Activated CD8-positive, alpha-beta memory T cell treated with anti-CD3 and anti-CD28 coated beads for 1 hour (primary cell): ENCODE results near the gene COL13A1.

Source experiments
- DNase-seq, 2 donors: peaks; one replicate each; pipeline ENCODE4 v3.0.0-alpha.2; 2020; ENCODE audit warnings: low read depth in 1 of 2; ENCODE audit errors: extremely low read depth in 1 of 2

The COL13A1 gene

DNA sequence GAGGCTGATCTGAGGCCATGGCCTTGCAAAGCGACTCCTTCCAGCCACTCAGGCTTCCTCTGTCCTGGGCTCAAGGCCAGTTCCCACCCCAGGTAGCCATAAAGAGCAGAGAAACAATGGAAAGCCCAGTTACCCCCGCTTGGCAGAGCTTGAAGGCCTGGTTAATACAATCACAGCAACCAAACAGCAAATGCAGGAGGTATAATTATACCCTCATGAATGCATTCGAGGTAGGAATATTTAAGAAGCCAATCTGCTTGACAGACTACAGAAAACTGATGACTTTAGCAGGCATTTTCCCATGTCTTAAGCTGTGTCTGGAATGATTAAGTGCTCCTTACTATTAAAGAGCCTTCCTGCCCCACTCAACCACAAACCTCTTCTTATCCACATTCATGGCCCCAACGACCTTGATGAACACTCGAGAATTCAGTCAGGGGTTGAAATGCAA is 136.9 kb downstream of the COL13A1 start:
- DNase-seq, result no peak

DNA sequence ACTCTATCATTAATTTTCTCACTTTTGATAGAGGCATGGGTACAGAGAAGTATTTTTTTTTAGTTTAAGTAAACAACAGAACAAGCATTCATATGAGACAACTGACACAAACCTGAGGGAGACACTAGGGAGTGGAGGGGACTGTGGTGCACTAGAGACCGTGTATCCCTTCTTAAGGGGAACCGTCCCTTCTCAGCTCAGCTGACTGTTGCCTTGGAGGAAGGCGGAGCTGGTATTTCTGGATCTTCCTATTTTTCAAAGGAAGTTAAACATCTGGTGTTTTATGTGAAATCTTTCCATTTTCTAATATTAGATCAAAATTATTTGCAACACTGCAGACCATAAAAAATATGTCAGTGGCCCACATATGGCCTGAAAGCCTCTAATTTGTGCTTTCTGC is 137.4 kb downstream of the COL13A1 start:
- no peak for DNase-seq

DNA sequence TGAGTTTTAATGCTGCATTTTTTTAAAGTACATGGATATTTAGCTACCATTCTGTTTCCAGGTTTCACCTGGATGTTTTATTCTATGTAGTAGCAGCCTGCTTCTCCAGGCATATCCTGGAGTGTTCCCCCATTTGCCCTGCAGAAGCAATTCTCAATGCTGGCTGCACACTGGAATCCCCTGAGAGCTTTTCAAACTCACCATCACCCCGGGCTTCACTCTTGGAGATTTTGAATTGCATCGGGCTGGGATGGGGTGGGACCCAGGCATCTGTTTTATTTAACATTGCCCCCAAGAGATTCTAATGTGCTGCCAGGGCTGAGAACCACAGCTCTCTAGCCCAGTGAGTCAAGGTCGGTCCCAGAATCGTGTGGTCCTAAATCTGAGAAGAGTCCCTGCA is 137.8 kb downstream of the COL13A1 start:
- no peak for DNase-seq

- DNase-seq, result no peak
These were observed 140.0 kb downstream of the COL13A1 start for GRCh38 chr10:69941730-69942129.

GRCh38 chr10:69943292-69943820 is 141.7 kb downstream of the COL13A1 start:
- no peak for DNase-seq

DNA sequence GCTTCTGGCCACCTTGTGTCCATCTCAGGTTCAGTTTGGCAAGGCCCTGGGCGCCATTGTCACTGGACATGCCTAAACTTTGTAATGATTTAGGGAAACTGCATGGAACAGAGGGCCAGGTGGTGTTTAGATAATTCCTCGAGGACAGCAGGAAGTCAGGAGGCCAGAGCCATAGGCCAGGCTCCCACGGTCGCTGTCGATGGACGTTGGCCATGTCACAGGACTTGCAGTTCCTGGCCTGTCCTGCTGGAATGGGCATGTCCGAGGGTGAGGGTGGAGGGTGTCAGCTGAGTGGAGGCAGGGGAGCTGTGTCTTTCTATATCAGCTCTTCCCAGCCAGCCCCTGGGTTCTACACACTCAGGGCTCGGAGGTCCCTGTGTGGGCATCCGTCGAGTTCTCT is 143.1 kb downstream of the COL13A1 start:
- no peak for DNase-seq

DNA sequence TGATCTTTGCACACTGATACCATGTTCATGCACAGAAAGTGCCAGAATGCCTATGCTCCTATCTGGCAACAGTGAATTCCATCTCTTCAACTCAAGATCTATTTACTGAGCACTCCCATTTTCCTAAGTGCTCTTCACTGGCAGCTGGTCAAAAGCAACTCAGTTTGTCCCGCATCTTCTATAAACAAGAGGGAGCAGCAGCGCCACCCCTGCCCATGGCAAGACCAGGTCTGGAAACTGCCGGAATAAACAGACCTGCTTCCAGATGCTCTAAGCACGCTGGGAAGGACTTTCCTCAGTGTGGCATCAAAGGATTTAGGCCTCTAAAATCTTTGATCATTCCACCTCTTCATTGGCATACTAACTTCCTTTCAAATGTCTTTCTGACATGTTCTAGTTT is 146.6 kb downstream of the COL13A1 start:
- no peak for DNase-seq

DNA sequence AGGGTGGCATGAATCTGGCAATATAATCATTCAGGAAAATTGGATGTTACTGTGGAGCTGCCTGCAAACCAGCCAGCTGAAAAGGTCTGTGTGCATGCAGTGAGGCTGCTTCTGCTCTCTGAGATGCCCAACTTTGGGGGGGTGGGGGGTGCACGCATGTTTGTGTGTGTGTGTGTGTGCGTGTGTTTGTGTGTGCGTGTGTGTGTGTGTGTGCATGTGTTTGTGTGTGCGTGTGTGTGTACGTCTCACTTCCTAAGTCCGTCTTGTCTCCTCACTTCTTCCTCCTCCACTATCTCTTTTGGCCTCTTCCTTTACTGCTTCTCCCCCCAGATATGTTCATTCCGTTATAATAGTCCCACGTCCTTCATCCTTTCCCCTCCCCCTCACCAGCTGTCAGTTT is 148.1 kb downstream of the COL13A1 start:
- DNase-seq, result no peak

DNA sequence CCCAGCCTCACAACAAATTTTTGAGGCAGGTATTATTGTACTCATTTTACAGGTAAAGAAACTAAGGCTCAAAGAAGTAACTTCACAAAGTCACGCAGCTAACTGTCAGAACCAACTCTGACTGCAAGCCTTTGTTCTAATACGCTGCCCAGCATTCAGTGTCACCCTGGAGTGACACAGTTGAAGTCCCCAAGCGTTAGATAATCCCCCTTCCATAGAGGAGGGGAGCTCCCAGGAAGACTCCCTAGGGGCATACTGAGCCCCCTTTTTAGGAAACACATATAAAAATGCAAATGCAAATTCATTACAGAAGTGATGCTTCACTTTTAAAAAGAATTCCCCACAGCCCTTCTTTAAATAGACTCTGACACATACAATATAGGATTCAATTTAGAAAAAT is 150.0 kb downstream of the COL13A1 start:
- DNase-seq, result no peak

- DNase-seq, result no peak
These were observed 150.5 kb downstream of the COL13A1 start for GRCh38 chr10:69952069-69952800.

DNA sequence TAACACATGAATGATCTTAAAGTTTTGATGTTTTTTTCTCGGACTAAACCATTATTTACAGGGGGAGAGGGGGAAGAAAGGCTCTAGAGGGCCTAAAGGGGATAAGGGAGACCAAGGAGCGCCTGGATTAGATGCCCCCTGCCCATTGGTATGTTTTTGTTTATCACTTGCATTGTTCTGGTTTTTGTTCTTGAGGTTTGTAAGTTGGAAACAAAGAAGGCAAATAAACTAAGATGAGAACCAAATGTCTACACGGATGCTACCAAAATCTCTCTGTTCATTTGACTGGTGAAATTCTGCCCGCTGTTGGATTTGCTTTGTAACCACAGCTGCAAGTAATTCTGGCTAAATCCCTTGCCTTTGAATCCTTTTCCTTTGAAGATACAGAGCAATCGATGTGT is 151.1 kb downstream of the COL13A1 start:
- DNase-seq, result no peak

- no peak for DNase-seq
These were observed 152.1 kb downstream of the COL13A1 start for GRCh38 chr10:69953851-69954250.

- DNase-seq, result no peak
These were observed 153.6 kb downstream of the COL13A1 start for GRCh38 chr10:69955211-69955805.

- DNase-seq, result no peak
These were observed 154.4 kb downstream of the COL13A1 start for GRCh38 chr10:69955897-69956740.

GRCh38 chr10:69956741-69957230 is 155.1 kb downstream of the COL13A1 start:
- DNase-seq, result no peak

DNA sequence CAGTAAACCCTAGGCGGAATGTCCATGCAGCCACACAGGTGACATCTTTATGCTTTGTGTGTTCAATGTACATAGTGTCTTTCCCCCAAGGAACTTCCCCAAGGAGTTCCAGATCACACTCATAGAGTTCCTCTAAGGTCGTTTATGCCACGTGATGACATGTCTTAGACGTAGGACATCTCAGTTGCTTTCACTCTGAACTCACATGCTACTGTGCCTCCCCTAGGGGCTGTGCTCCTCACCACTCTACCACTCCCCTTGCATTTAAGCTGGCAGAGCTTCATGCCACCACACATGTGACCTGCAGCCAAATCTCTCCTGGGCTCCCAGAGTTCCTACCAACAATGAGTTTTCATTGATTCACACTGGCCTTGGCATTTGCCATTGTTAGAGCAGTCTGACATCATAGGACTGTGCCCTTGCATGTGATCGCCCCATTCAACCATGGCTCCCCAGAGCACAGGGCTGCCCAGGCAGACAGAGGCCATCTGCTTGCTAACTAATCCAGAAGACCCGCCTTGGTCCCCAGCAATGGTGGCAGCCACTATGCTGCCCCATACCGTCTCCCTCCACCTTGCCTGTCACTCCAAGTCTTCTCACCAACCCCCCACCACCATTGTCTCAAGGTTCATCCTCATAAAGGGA is 155.7 kb downstream of the COL13A1 start:
- no peak for DNase-seq

DNA sequence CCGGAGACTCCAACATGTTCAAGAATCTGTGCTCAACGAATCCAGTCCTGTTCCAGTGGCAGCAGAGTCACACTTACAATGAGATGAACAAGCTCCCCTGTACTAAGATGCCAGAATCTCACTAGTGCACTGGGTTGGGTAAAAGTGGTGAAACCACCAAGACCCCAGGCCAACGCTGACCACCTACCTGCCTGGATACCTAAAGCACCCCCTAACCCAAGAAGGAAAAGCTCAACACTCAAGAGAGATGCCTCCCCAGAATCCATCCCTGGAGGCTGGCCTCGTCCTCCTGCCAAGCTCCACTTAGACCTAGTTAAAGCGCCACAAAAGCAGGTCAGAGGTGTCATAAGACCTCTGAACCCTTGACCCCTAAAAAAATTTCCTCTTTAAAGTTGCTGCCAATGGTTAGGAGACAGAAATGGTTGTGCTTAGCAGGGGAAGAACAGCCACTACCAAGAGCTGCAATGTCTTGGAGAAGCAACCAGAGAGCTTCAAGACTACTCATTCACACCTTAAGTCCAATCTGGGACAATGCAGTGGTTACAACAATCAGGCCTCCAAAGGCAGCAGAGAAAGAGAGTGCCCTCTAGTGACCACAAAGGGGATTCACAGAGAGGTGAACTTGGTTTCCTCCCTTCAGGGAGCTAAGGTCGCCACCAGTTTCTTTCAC is 156.3 kb downstream of the COL13A1 start:
- no peak for DNase-seq

GRCh38 chr10:69958556-69958902 is 156.8 kb downstream of the COL13A1 start:
- no peak for DNase-seq

GRCh38 chr10:69959911-69960310 is 158.2 kb downstream of the COL13A1 start:
- no peak for DNase-seq

DNA sequence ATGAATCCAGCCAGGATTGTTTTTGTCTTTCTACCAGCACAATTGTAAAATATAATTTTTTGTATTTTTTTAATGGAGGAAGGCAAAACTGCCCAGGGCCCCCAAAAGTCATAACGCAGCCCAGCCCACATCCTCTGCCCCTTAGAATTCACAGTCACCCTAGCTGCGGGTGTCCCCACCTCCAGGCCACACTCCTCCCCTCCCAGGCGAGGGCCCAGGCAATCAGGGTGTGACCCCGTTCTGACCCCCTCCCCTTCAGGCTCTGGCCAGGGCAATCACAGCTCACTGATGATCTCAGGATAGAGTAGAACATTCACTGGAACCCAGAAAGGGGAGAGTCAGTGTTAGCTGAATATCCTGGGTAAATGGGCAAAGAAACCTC is 158.9 kb downstream of the COL13A1 start:
- DNase-seq, result no peak
